GM12878 (cell line): ENCODE data around the gene EDEM3. TPM values are rescaled to one million over a fixed set of nuclear protein-coding genes. Genes with fewer than 3 reads are reported as not detected.

ENCODE experiments used
- ATAC-seq: fragments of 200-7000 bp; cut with Tn5 transposase; 3 replicates; pipeline ENCODE4 v1.9.1; 2020; ENCODE audit warnings: mild to moderate bottlenecking, moderate library complexity
- BruUV-seq: library from RNA; stranded (reverse); fragments of 400-500 nt; replicated peaks from 2 replicates; lab custom pipeline; 2021; lab: Mats Ljungman, UMichigan
- CTCF ChIA-PET: fragments of 300-600 bp; sonication (Branson Sonifier 250); formaldehyde crosslinking; extraction: SDS; loops from one replicate; lab custom pipeline; 2021; ENCODE audit warnings: inconsistent platforms; lab: Yijun Ruan, JAX
- POLR2A ChIA-PET: fragments of 350-600 bp; formaldehyde crosslinking; extraction: SDS; loops from one replicate; lab custom pipeline; 2021; ENCODE audit warnings: inconsistent platforms; lab: Charles Lee
- RAD21 ChIA-PET: fragments of 300-600 bp; sonication (Branson Sonifier 250); formaldehyde crosslinking; loops from one replicate; lab custom pipeline; 2023; ENCODE audit warnings: antibody characterized with exemption; ENCODE audit not compliant: unreplicated experiment; lab: Charles Lee
- SMC1A ChIA-PET: fragments of 300-600 bp; sonication (Branson Sonifier 250); formaldehyde crosslinking; loops from one replicate; lab custom pipeline; 2023; ENCODE audit not compliant: unreplicated experiment, uncharacterized antibody; lab: Charles Lee
- DNase-seq: peaks from one replicate; pipeline ENCODE4 v3.0.0-alpha.2; 2011; ENCODE audit warnings: low read depth, low spot score
- FAIRE-seq: peaks from 3 replicates; lab custom pipeline; 2011; peaks lifted over from hg19 to GRCh38; lab: Jason Lieb, UNC
- H2AFZ ChIP-seq: 2 replicates; pipeline ENCODE4 v1.6.0; 2011; ENCODE audit warnings: low read depth, low read length, control low read depth; ENCODE audit not compliant: control insufficient read depth
- H3K27ac ChIP-seq: 2 replicates; pipeline ENCODE4 v1.5.1; 2011; ENCODE audit warnings: control low read depth; ENCODE audit not compliant: control insufficient read depth, insufficient read depth
- H3K27me3 ChIP-seq, 2 experiments: replicated peaks in 1 of 2; 2 replicates each; pipeline versions ENCODE4 v1.6.0 to v1.6.1; 2011; ENCODE audit warnings: low read length in 1 of 2; ENCODE audit not compliant: control insufficient read depth in 2 of 2, insufficient read depth in 2 of 2
- H3K36me3 ChIP-seq, 2 experiments: 2 replicates each; pipeline ENCODE4 v1.5.1; 2011; ENCODE audit warnings: low read length in 1 of 2; ENCODE audit not compliant: control insufficient read depth in 2 of 2, insufficient read depth in 2 of 2
- H3K4me1 ChIP-seq: 2 replicates; pipeline ENCODE4 v1.6.1; 2011; ENCODE audit warnings: mild to moderate bottlenecking, low read length, moderate library complexity, mixed read lengths; ENCODE audit not compliant: control insufficient read depth, insufficient read depth
- H3K4me2 ChIP-seq: 2 replicates; pipeline ENCODE4 v1.6.0; 2011; ENCODE audit warnings: control low read depth; ENCODE audit not compliant: control insufficient read depth, insufficient read depth
- H3K4me3 ChIP-seq: fragments of 200-600 bp; sonication (generic); 2 replicates; pipeline ENCODE4 v1.5.1; 2016
- H3K79me2 ChIP-seq: 2 replicates; pipeline ENCODE4 v1.6.0; 2011; ENCODE audit warnings: low read length; ENCODE audit not compliant: control insufficient read depth, insufficient read depth
- H3K9ac ChIP-seq: 2 replicates; pipeline ENCODE4 v1.8.0; 2011; ENCODE audit warnings: low read length, control low read depth, mixed read lengths; ENCODE audit not compliant: control insufficient read depth, insufficient read depth
- H3K9me3 ChIP-seq: replicated peaks from 3 replicates; pipeline ENCODE4 v1.5.1; 2011; ENCODE audit warnings: mild to moderate bottlenecking, low read length; ENCODE audit not compliant: control insufficient read depth, insufficient read depth
- H4K20me1 ChIP-seq: 2 replicates; pipeline ENCODE4 v1.6.0; 2011; ENCODE audit not compliant: control insufficient read depth, insufficient read depth
- EED ChIP-seq: sonication (generic); IDR thresholded peaks from 2 replicates; pipeline ENCODE4 v1.6.1; 2016; ENCODE audit warnings: antibody characterized with exemption, low read depth
- FOXK2 ChIP-seq: fragments of 450-650 bp; IDR thresholded peaks from 2 replicates; pipeline ENCODE4 v1.6.1; 2017; ENCODE audit warnings: mild to moderate bottlenecking, moderate library complexity
- ZNF592 ChIP-seq: fragments of 450-650 bp; IDR thresholded peaks from 2 replicates; pipeline ENCODE4 v1.6.1; 2017; ENCODE audit warnings: mild to moderate bottlenecking, moderate library complexity
- WGBS: methylation state at CpG from one replicate; pipeline ENCODE4 v1.1.6; 2016; ENCODE audit warnings: low lambda C conversion rate; ENCODE audit not compliant: insufficient replicate concordance, insufficient coverage; ENCODE audit errors: missing lambda C conversion rate; 5-methylcytosine and 5-hydroxymethylcytosine counted together
- in situ Hi-C: fragments of 300-500 bp; cut with MboI; formaldehyde crosslinking; loops from 9 replicates; pipeline ENCODE4 v1.14.3; 2018; ENCODE audit warnings: mixed read lengths
- intact Hi-C: fragments of 100-400 bp; cut with micrococcal nuclease; formaldehyde crosslinking; loops from one replicate; pipeline ENCODE4 v1.14.2; 2022; ENCODE audit not compliant: unreplicated experiment
- polyA plus RNA-seq, 11 experiments: library from polyadenylated mRNA; depleted of rRNA in 4 of 11; unstranded in 6 of 11; stranded (reverse) in 5 of 11; fragments of >200 nt; fragmentation: Nextera tagmentation in 4 of 11; fragmentation: Illumina TruSeq in 1 of 11; extraction: Ambion mirVana in 4 of 11; extraction: Trizol in 1 of 11; gene quantifications; 1 replicate in 1 of 11; 2 replicates in 10 of 11; pipeline versions ENCODE4 v1.2.1 to v1.2.3, GENCODE V29; 2011 to 2016; ENCODE audit warnings: inconsistent platforms in 2 of 11, missing spikeins in 2 of 11, low read depth in 1 of 11
- total RNA-seq, 4 experiments: library from RNA; depleted of rRNA in 3 of 4; stranded (reverse); fragments of >200 nt in 3 of 4; fragmentation: Illumina TruSeq in 1 of 4; extraction: Trizol in 1 of 4; gene quantifications; 2 replicates each; pipeline versions ENCODE4 v1.2.1 to v1.2.3, GENCODE V29; 2013 to 2021
- TF ChIP-seq, protein P1 (sequence below): fragments of 450-650 bp; IDR thresholded peaks from 2 replicates; pipeline ENCODE4 v1.6.1; 2014; ENCODE audit warnings: mild to moderate bottlenecking

The EDEM3 gene
- total and polyA plus RNA-seq, 10 of the 15 experiments (the other 5 are each of a cell fraction or from before 2014, with no cell fraction given): 6.4 to 19.3 (median 14.3) TPM

DNA sequence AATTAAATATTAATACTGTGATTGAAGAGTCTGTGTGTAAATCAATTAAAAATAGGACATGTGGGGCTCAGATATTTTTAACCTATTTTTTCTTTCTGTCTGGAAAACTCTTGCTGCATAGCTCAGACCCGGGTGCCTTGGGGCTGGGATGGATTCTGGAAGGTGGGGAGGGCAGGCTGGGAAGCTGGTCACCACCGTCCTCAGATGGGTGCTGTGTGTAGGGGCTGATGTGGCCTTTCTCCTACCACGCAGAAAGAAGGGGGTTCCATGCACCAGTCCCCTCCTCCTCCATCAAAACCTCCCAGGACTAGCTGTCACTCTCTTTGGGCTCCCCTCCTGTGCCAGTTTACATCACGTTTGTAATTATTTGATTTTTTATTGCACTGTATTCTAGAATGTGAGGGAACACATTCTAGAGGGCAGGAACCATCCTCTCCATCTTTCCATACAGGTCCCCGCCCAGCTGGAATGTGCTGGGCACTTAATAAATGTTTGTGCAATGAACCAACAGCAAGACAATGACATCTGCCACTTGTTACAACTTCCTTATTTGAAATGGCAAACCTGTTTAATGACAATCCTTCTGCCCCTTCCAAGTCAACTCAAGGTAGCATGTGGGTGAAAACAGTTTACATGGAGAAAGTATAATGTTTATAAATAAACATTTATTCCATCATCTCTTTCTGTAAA lies 104.3 kb downstream of the EDEM3 start:
- FAIRE-seq (no peak), ATAC-seq (no peak), DNase-seq (no peak)
- POLR2A ChIA-PET: no interaction called here
- H2AFZ ChIP-seq: no peak overlapping the region
- H3K9ac ChIP-seq: peak overlapping the region; percentile 57; the same call in 1 of the 2 replicates
- intact Hi-C loops (no loop called here), in situ Hi-C loops (no loop called here)
- H3K4me1 ChIP-seq: peaks cover 30% of the 10 kb centered on the region
- no peaks in the 10 kb centered on the region for H3K79me2 ChIP-seq
- SMC1A ChIA-PET: interaction anchor here (2.0 kb wide), 1 partner anchor 13 kb away, joined by 4 read pairs; no protein-coding TSS in a partner anchor
- BruUV-seq: no TSS peak
- no peaks in the 10 kb centered on the region for H3K27me3 ChIP-seq
- H3K27ac ChIP-seq: peak overlapping the region; percentile 66
- peak overlapping the region; percentile 80 for H3K4me2 ChIP-seq
- RAD21 ChIA-PET: no interaction called here
- no peaks in the 10 kb centered on the region for H3K36me3 ChIP-seq
- CTCF ChIA-PET: interaction anchor here (0.7 kb wide), 1 partner anchor 897 kb away, joined by 3 read pairs; no protein-coding TSS in a partner anchor
- H4K20me1 ChIP-seq: no peaks in the 10 kb centered on the region
- WGBS: 43% methylated on average over 5 of the region's 5 CpGs
- no peak overlapping the region for H3K4me3 ChIP-seq
- no peaks in the 10 kb centered on the region; the same call in 1 of the 3 replicates for H3K9me3 ChIP-seq
- TF ChIP-seq ZNF592: no peak
- TF ChIP-seq, protein P1, sequence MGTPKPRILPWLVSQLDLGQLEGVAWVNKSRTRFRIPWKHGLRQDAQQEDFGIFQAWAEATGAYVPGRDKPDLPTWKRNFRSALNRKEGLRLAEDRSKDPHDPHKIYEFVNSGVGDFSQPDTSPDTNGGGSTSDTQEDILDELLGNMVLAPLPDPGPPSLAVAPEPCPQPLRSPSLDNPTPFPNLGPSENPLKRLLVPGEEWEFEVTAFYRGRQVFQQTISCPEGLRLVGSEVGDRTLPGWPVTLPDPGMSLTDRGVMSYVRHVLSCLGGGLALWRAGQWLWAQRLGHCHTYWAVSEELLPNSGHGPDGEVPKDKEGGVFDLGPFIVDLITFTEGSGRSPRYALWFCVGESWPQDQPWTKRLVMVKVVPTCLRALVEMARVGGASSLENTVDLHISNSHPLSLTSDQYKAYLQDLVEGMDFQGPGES: no peak
- no peak for TF ChIP-seq FOXK2
- no peak for TF ChIP-seq EED
